Fibroblast of skin of right biceps (primary cell): ENCODE results near the gene ANKRD44.
A peak's percentile ranks its signal among the peaks of the same experiment; 100 is the strongest.
"Not testable (repeated sequence)": the region's sequence is repeated elsewhere in the genome, so short reads cannot be mapped to it uniquely, and the experiment has no call there.

ENCODE experiments used
- DNase-seq: peaks from one replicate; pipeline ENCODE4 v3.0.0-alpha.2; 2013

The ANKRD44 gene

GRCh38 chr2:197010200-197011020 is 300.2 kb downstream of the ANKRD44 start:
- DNase-seq, result no peak

GRCh38 chr2:197008741-197009341 is 301.7 kb downstream of the ANKRD44 start:
- not testable (repeated sequence) for DNase-seq

- peak; percentile 30 for DNase-seq
Observed at GRCh38 chr2:197007716-197008628, 302.6 kb downstream of the ANKRD44 start.

GRCh38 chr2:197001921-197002320 is 308.7 kb downstream of the ANKRD44 start:
- no peak for DNase-seq

GRCh38 chr2:196995757-196996314 is 314.7 kb downstream of the ANKRD44 start:
- DNase-seq, result no peak

- DNase-seq, result no peak
Observed at GRCh38 chr2:196994764-196995163, 315.8 kb downstream of the ANKRD44 start.

GRCh38 chr2:196993617-196994016 is 317.0 kb downstream of the ANKRD44 start:
- no peak for DNase-seq

- no peak for DNase-seq
Observed at GRCh38 chr2:196992466-196992865, 318.1 kb downstream of the ANKRD44 start.

GRCh38 chr2:196990788-196991461 is 319.7 kb downstream of the ANKRD44 start:
- no peak for DNase-seq

- DNase-seq, result no peak
Observed at GRCh38 chr2:196990092-196990491, 320.5 kb downstream of the ANKRD44 start.

GRCh38 chr2:196989496-196989895 is 321.1 kb downstream of the ANKRD44 start:
- no peak for DNase-seq

- DNase-seq, result no peak
Observed at GRCh38 chr2:196988639-196989038, 321.9 kb downstream of the ANKRD44 start.

- peak; percentile 98 for DNase-seq
Observed at GRCh38 chr2:196987649-196988364, 322.8 kb downstream of the ANKRD44 start.

GRCh38 chr2:196987298-196987648 is 323.3 kb downstream of the ANKRD44 start:
- no peak for DNase-seq

- DNase-seq, result no peak
Observed at GRCh38 chr2:196985511-196986183, 324.9 kb downstream of the ANKRD44 start.

GRCh38 chr2:196984903-196985302 is 325.7 kb downstream of the ANKRD44 start:
- DNase-seq, result no peak

GRCh38 chr2:196983934-196984333 is 326.6 kb downstream of the ANKRD44 start:
- DNase-seq, result no peak

GRCh38 chr2:196980473-196980872 is 330.1 kb downstream of the ANKRD44 start:
- DNase-seq, result no peak

- no peak for DNase-seq
Observed at GRCh38 chr2:196980001-196980400, 330.6 kb downstream of the ANKRD44 start.

GRCh38 chr2:196977507-196977906 is 333.1 kb downstream of the ANKRD44 start:
- DNase-seq, result no peak

- DNase-seq, result no peak
Observed at GRCh38 chr2:196974970-196975369, 335.6 kb downstream of the ANKRD44 start.
